ENCODE measurements around the gene SCOC.
"Not testable (repeated sequence)": the region's sequence is repeated elsewhere in the genome, so short reads cannot be mapped to it uniquely, and the experiment has no call there.

The SCOC gene

GRCh38 chr4:140395668-140396067 is 22.2 kb downstream of the SCOC start:
- Mint-ChIP-seq H3K36me3 (no peaks in the 10 kb centered on the region), H3K4me1 (ENCODE audit: low read depth) (no peaks in the 10 kb centered on the region), H3K27me3 (peaks cover 8% of the 10 kb centered on the region), H3K9me3 (ENCODE audit: low read depth) (no peaks in the 10 kb centered on the region), H3K4me3 (no peak overlapping the region), H3K27ac (no peak overlapping the region)

DNA sequence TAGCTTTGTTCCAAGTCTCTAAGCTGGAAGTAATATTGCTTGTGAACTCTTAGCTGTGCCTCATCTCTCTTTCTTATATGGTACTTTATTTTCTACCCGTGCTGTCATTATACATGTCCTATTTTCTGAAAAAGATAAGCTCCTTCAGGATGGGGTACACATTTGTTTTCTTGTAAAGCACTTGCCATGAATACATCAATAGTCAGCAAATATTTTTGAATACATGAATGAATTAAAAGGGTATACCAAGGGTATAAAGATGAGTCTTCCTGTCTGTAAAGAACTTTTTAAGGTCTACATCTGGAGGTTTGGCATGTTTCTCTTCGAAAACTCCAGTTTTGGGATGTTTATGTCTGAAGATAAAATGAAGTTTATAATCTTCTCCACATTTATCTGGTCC is 26.7 kb downstream of the SCOC start:
- no peak overlapping the region for H3K27ac Mint-ChIP-seq
- peaks cover 7% of the 10 kb centered on the region for H3K27me3 Mint-ChIP-seq
- no peak overlapping the region for H3K4me3 Mint-ChIP-seq
- no peaks in the 10 kb centered on the region for H3K4me1 Mint-ChIP-seq (ENCODE audit: low read depth)
- H3K36me3 Mint-ChIP-seq, result no peaks in the 10 kb centered on the region
- H3K9me3 Mint-ChIP-seq (ENCODE audit: low read depth), result no peaks in the 10 kb centered on the region

GRCh38 chr4:140406292-140406691 is 32.8 kb downstream of the SCOC start:
- no peaks in the 10 kb centered on the region for H3K36me3 Mint-ChIP-seq
- H3K27me3 Mint-ChIP-seq, result peaks cover 7% of the 10 kb centered on the region
- H3K9me3 Mint-ChIP-seq (ENCODE audit: low read depth), result no peaks in the 10 kb centered on the region
- H3K4me3 Mint-ChIP-seq, result no peak overlapping the region
- H3K4me1 Mint-ChIP-seq (ENCODE audit: low read depth), result no peaks in the 10 kb centered on the region
- no peak overlapping the region for H3K27ac Mint-ChIP-seq

DNA sequence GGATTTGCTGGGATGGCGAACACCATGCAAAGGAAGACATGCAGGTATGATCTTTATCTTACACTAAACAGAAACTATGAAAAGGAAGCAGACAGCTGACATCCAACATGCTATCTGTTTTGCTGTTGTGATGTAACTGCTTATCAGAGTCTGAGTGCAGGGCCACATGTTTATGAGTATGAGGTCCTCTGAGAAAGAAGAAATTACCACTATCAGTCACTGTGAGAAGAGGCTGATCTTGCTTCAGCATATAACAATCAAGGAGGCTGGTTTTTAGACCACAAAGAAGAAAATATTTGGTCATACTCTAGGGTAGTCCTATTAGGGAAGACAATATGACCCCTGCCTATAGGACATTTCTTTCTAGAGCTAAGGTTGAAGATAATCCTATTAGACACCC is 35.5 kb downstream of the SCOC start:
- Mint-ChIP-seq H3K27me3 (peaks cover 10% of the 10 kb centered on the region), H3K4me3 (no peak overlapping the region), H3K4me1 (ENCODE audit: low read depth) (no peaks in the 10 kb centered on the region), H3K27ac (no peak overlapping the region), H3K9me3 (ENCODE audit: low read depth) (no peaks in the 10 kb centered on the region), H3K36me3 (no peaks in the 10 kb centered on the region)

DNA sequence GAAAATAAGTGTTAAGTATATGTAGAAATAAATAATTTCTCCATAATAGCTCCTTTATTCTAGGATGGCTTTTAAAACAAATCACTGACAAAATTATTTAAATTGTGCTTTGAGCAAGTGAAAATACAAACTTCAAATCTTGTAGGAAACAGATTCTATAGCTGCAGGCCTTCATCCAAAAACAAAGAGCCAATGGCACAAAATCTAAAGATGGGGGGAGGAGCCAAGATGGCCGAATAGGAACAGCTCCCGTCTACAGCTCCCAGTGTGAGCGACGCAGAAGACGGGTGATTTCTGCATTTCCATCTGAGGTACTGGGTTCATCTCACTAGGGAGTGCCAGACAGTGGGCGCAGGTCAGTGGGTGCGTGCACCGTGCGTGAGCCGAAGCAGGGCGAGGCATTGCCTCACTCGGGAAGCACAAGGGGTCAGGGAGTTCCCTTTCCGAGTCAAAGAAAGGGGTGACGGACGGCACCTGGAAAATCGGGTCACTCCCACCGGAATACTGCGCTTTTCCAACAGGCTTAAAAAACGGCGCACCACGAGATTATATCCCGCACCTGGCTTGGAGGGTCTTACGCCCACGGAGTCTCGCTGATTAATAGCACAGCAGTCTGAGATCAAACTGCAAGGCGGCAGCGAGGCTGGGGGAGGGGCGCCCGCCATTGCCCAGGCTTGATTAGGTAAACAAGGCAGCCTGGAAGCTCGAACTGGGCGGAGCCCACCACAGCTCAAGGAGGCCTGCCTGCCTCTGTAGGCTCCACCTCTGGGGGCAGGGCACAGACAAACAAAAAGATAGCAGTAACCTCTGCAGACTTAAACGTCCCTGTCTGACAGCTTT is 39.9 kb downstream of the SCOC start:
- H3K9me3 Mint-ChIP-seq (ENCODE audit: low read depth); H3K36me3 Mint-ChIP-seq; H3K27ac Mint-ChIP-seq; H3K4me1 Mint-ChIP-seq (ENCODE audit: low read depth); H3K27me3 Mint-ChIP-seq; H3K4me3 Mint-ChIP-seq: not testable (repeated sequence)

DNA sequence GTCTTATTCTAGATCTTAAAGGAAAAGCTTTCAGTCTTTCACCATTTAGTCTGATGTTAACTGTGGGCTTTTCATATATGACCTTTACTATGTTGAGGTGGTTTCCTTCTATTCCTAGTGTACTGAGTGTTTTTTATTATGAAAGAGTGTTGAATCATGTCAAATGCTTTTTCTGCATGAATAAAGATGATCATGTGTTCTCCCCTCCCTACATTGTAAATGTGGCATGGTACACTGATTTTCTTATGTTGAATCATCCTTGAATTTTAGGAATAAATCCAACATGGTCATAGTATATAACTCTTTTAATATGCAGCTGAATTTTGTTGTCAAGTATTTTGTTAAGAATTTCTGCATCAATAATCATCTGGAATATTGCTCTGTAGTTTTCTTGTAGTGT is 49.7 kb downstream of the SCOC start:
- Mint-ChIP-seq H3K36me3 (peaks cover 2% of the 10 kb centered on the region), H3K27me3 (peaks cover 25% of the 10 kb centered on the region), H3K9me3 (ENCODE audit: low read depth) (no peaks in the 10 kb centered on the region), H3K4me3 (no peak overlapping the region), H3K27ac (no peak overlapping the region), H3K4me1 (ENCODE audit: low read depth) (peaks cover 8% of the 10 kb centered on the region)

DNA sequence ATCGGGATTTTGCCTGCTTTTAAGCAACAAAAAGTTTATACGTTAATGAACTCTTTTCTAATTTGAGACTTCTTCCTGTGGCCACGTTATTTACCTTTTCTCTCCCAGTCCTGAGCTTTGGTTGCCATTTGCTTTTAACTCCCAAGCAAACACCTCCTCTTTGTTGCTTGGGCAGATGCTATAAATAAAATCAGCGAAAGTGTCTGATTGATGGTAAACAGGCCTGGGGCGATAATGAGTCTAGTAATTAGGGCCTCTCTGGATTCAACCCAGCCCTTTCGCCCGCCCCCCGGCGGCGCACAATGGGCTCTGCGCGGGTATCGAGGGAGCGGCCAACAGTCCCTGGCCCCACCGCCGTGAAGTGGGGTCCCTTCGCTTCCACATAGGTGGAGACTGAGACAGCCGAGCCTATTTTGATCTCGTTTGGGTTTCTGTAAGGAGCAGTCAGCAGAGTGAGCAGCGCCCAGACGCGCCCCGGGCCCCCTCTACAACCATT is 53.2 kb downstream of the SCOC start:
- peak overlapping the region; percentile 80 for H3K4me3 Mint-ChIP-seq
- H3K27ac Mint-ChIP-seq, result no peak overlapping the region
- H3K36me3 Mint-ChIP-seq, result peaks cover 2% of the 10 kb centered on the region
- H3K27me3 Mint-ChIP-seq, result peaks cover 32% of the 10 kb centered on the region
- peaks cover 8% of the 10 kb centered on the region for H3K4me1 Mint-ChIP-seq (ENCODE audit: low read depth)
- no peaks in the 10 kb centered on the region for H3K9me3 Mint-ChIP-seq (ENCODE audit: low read depth)

GRCh38 chr4:140427106-140427918 is 53.9 kb downstream of the SCOC start, which contains the start of gene CLGN:
Gene CLGN, minus strand, starts transcription at chr4:140427648. Its CDS starts 14,570 bp downstream, at chr4:140413078.
- Mint-ChIP-seq H3K4me3 (peak within 1 kb of the TSS; percentile 89), H3K4me1 (ENCODE audit: low read depth) (peaks cover 8% of the 10 kb centered on the region), H3K27me3 (peaks cover 32% of the 10 kb centered on the region), H3K9me3 (ENCODE audit: low read depth) (no peaks in the 10 kb centered on the region), H3K27ac (no peak within 1 kb of the TSS), H3K36me3 (peaks cover 2% of the 10 kb centered on the region)

DNA sequence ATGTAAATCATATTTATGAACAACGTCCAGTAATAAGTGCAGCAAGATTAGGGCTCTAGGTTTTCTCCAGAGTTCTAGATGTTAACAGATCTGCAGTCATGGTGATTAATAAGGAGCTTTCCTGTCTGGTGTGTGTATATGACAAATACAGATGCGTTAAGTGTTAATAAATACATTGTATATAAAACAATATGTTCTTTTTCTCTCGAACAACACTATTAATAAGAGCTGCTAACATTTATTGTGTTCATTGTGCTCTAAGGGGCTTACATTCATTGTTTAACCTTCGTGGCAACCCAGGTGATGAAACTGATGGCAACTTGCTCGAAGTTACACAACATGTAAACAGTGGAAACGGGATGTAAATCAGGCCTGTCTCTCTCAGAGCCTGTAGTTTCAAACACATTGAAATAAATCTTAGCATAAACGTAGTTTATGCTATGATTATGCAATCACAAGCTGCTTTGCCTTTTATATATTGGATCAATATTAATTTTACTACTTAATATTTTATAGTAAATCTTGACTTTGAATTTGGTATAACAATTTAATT is 54.5 kb downstream of the SCOC start:
- H3K27me3 Mint-ChIP-seq, result peaks cover 32% of the 10 kb centered on the region
- no peak overlapping the region for H3K27ac Mint-ChIP-seq
- H3K4me3 Mint-ChIP-seq, result peak overlapping the region; percentile 89
- no peaks in the 10 kb centered on the region for H3K9me3 Mint-ChIP-seq (ENCODE audit: low read depth)
- peaks cover 8% of the 10 kb centered on the region for H3K4me1 Mint-ChIP-seq (ENCODE audit: low read depth)
- peaks cover 2% of the 10 kb centered on the region for H3K36me3 Mint-ChIP-seq
